GM12878 (cell line): ENCODE data around the gene GNAL. TPM values are rescaled to one million over a fixed set of nuclear protein-coding genes. Genes with fewer than 3 reads are reported as not detected.

Source experiments
- BMI1 ChIP-seq: fragments of 450-650 bp; IDR thresholded peaks from 2 replicates; pipeline ENCODE4 v1.6.1; 2016; ENCODE audit warnings: mild to moderate bottlenecking, moderate library complexity, borderline replicate concordance
- EED ChIP-seq: sonication (generic); IDR thresholded peaks from 2 replicates; pipeline ENCODE4 v1.6.1; 2016; ENCODE audit warnings: antibody characterized with exemption, low read depth
- EZH2 ChIP-seq: IDR thresholded peaks from 2 replicates; pipeline ENCODE4 v1.6.1; 2012; ENCODE audit warnings: low read depth, mild to moderate bottlenecking, control low read depth, inconsistent platforms, low read length, borderline replicate concordance; ENCODE audit not compliant: control insufficient read depth
- HCFC1 ChIP-seq: fragments of 150-350 bp; IDR thresholded peaks from 2 replicates; pipeline ENCODE4 v1.6.1; 2014; ENCODE audit warnings: low read length
- STAT3 ChIP-seq: IDR thresholded peaks from 2 replicates; pipeline ENCODE4 v1.6.1; 2011; ENCODE audit warnings: low read depth, low read length, improper control_type of control experiment
- polyA plus RNA-seq, 11 experiments: library from polyadenylated mRNA; depleted of rRNA in 4 of 11; unstranded in 6 of 11; stranded (reverse) in 5 of 11; fragments of >200 nt; fragmentation: Nextera tagmentation in 4 of 11; fragmentation: Illumina TruSeq in 1 of 11; extraction: Ambion mirVana in 4 of 11; extraction: Trizol in 1 of 11; gene quantifications; 1 replicate in 1 of 11; 2 replicates in 10 of 11; pipeline versions ENCODE4 v1.2.1 to v1.2.3, GENCODE V29; 2011 to 2016; ENCODE audit warnings: inconsistent platforms in 2 of 11, missing spikeins in 2 of 11, low read depth in 1 of 11
- total RNA-seq, 4 experiments: library from RNA; depleted of rRNA in 3 of 4; stranded (reverse); fragments of >200 nt in 3 of 4; fragmentation: Illumina TruSeq in 1 of 4; extraction: Trizol in 1 of 4; gene quantifications; 2 replicates each; pipeline versions ENCODE4 v1.2.1 to v1.2.3, GENCODE V29; 2013 to 2021
- TF ChIP-seq, protein P1 (sequence below): fragments of 450-650 bp; conservative IDR thresholded peaks from 2 replicates; pipeline ENCODE4 v1.6.1; 2017; ENCODE audit warnings: mild to moderate bottlenecking, moderate library complexity
- TF ChIP-seq, protein P2 (sequence below): fragments of 450-650 bp; IDR thresholded peaks from 2 replicates; pipeline ENCODE4 v1.6.1; 2017; ENCODE audit warnings: mild to moderate bottlenecking, moderate library complexity
- TF ChIP-seq, protein P3 (sequence below): IDR thresholded peaks from 2 replicates; pipeline ENCODE4 v1.6.1; 2011; ENCODE audit warnings: mild to moderate bottlenecking, low read depth, low read length, moderate library complexity; ENCODE audit not compliant: insufficient replicate concordance

Gene GNAL
- total and polyA plus RNA-seq, 10 of the 15 experiments (the other 5 are each of a cell fraction or from before 2014, with no cell fraction given) = 0.02 to 0.39 (median 0.05) TPM; not detected in 5

DNA sequence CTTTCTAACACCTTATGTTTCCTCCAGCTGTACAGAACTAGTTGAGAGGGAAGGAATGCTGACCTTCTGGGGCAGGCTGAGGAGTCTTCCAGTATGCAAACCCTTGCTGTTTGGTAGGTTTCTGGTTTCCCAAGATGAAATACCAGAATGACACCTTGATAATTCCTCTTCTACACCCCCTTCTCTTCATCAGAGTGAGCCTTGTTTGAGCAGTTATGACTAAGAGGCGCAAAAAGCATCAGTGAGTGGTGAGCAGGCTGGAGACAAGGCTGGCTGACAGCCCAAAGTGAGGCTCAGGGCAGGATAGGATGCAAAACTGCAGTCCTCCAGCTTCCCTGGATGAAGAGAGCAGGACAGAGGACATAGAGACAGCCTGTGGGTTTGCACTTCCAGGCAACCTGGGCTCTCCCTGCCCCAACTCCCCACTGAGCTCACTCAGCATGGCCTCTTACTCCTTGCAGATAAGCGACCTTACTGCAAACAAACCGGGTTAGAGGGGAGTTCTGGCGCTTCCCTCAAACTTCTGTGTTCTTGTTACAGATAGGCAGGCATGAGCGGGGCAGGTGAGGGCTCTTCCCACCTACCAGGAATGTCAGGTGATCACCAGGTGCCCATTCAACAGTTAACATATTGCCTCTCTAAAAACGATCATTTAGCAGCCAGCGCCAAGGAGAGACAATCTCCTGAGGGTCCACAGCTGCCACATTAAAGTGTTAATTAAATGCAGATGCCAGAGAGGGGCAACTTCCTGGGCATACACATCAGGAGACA lies 213.6 kb downstream of the GNAL start (continued):
- TF ChIP-seq, protein P1, sequence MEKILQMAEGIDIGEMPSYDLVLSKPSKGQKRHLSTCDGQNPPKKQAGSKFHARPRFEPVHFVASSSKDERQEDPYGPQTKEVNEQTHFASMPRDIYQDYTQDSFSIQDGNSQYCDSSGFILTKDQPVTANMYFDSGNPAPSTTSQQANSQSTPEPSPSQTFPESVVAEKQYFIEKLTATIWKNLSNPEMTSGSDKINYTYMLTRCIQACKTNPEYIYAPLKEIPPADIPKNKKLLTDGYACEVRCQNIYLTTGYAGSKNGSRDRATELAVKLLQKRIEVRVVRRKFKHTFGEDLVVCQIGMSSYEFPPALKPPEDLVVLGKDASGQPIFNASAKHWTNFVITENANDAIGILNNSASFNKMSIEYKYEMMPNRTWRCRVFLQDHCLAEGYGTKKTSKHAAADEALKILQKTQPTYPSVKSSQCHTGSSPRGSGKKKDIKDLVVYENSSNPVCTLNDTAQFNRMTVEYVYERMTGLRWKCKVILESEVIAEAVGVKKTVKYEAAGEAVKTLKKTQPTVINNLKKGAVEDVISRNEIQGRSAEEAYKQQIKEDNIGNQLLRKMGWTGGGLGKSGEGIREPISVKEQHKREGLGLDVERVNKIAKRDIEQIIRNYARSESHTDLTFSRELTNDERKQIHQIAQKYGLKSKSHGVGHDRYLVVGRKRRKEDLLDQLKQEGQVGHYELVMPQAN = no peak
- TF ChIP-seq EZH2 (no peak), EED (no peak), BMI1 (no peak), STAT3 (no peak), HCFC1 (no peak)
- TF ChIP-seq, protein P2, sequence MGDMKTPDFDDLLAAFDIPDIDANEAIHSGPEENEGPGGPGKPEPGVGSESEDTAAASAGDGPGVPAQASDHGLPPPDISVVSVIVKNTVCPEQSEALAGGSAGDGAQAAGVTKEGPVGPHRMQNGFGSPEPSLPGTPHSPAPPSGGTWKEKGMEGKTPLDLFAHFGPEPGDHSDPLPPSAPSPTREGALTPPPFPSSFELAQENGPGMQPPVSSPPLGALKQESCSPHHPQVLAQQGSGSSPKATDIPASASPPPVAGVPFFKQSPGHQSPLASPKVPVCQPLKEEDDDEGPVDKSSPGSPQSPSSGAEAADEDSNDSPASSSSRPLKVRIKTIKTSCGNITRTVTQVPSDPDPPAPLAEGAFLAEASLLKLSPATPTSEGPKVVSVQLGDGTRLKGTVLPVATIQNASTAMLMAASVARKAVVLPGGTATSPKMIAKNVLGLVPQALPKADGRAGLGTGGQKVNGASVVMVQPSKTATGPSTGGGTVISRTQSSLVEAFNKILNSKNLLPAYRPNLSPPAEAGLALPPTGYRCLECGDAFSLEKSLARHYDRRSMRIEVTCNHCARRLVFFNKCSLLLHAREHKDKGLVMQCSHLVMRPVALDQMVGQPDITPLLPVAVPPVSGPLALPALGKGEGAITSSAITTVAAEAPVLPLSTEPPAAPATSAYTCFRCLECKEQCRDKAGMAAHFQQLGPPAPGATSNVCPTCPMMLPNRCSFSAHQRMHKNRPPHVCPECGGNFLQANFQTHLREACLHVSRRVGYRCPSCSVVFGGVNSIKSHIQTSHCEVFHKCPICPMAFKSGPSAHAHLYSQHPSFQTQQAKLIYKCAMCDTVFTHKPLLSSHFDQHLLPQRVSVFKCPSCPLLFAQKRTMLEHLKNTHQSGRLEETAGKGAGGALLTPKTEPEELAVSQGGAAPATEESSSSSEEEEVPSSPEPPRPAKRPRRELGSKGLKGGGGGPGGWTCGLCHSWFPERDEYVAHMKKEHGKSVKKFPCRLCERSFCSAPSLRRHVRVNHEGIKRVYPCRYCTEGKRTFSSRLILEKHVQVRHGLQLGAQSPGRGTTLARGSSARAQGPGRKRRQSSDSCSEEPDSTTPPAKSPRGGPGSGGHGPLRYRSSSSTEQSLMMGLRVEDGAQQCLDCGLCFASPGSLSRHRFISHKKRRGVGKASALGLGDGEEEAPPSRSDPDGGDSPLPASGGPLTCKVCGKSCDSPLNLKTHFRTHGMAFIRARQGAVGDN = no peak
- TF ChIP-seq, protein P3, sequence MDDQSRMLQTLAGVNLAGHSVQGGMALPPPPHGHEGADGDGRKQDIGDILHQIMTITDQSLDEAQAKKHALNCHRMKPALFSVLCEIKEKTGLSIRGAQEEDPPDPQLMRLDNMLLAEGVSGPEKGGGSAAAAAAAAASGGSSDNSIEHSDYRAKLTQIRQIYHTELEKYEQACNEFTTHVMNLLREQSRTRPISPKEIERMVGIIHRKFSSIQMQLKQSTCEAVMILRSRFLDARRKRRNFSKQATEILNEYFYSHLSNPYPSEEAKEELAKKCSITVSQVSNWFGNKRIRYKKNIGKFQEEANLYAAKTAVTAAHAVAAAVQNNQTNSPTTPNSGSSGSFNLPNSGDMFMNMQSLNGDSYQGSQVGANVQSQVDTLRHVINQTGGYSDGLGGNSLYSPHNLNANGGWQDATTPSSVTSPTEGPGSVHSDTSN = no peak
